ENCODE results near the gene BICD1. TPM values are rescaled to one million over a fixed set of nuclear protein-coding genes. Genes with fewer than 3 reads are reported as not detected.

BICD1 gene
- total and polyA plus RNA-seq, 2 donors (not counting 1 experiment from before 2014, with no cell fraction given): 15.2 to 93.5 TPM

DNA sequence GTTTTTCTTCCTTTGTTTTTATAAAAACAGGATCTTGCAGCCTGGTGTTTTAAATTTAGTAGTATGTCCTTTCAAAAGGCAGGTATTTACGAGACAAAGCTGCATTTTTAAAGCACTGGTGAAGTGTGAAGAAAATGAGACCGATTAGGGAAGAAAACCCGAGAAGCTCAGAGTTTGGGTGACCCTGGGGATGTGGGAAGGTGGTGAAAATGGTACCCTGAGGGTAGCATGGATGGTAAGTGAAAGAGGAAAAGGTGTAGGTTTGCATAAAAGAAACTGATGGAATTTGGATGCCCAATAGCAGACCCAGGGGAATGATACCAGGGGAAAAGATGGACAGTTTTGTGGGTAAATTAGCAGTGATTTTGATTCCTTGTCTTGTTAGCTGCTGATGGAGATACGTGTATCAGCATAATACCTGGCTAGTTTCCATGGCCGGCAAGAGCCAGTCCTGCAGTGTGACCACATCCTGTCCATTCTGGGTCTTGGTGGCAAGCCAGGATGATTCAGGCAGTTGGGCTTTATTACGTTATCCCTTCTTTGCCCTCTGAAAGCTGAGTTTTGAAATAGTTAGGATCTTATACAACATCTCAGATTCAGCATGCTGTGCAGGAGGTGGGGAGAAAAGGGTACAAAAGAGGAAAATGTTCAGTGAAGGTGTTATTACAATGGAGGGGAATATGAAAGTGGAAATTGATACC lies 8.9 kb downstream of the BICD1 start:
- DNase-seq (no peak), ATAC-seq (ENCODE audit: low read depth) (no peak)
- no peak for TF ChIP-seq EZH2 (IDR thresholded peaks at IDR 0.05; ENCODE audit: borderline replicate concordance, insufficient read depth, low read depth, low read length, poor library complexity, severe bottlenecking)
- TF ChIP-seq, protein P1, sequence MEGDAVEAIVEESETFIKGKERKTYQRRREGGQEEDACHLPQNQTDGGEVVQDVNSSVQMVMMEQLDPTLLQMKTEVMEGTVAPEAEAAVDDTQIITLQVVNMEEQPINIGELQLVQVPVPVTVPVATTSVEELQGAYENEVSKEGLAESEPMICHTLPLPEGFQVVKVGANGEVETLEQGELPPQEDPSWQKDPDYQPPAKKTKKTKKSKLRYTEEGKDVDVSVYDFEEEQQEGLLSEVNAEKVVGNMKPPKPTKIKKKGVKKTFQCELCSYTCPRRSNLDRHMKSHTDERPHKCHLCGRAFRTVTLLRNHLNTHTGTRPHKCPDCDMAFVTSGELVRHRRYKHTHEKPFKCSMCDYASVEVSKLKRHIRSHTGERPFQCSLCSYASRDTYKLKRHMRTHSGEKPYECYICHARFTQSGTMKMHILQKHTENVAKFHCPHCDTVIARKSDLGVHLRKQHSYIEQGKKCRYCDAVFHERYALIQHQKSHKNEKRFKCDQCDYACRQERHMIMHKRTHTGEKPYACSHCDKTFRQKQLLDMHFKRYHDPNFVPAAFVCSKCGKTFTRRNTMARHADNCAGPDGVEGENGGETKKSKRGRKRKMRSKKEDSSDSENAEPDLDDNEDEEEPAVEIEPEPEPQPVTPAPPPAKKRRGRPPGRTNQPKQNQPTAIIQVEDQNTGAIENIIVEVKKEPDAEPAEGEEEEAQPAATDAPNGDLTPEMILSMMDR (IDR thresholded peaks at IDR 0.05): no peak
- no peak overlapping the region for H3K27ac Mint-ChIP-seq
- H3K9me3 ChIP-seq (ENCODE audit: control extremely low read depth in 1 of 3, control insufficient read depth in 2 of 3, insufficient read depth in 1 of 3, low read length in 2 of 3): no peaks in the 10 kb centered on the region
- H3K27me3 ChIP-seq (replicated peaks in 1 of 4; ENCODE audit: control extremely low read depth in 1 of 4, control insufficient read depth in 3 of 4, insufficient read depth in 4 of 4, low read length in 3 of 4): no peaks in the 10 kb centered on the region
- no peaks in the 10 kb centered on the region for H3K9me3 Mint-ChIP-seq (ENCODE audit: insufficient read depth)
- POLR2A ChIA-PET: no interaction called here
- H3K36me3 ChIP-seq (replicated peaks in 1 of 2; ENCODE audit: control extremely low read depth in 1 of 2, control insufficient read depth in 1 of 2, extremely low read depth in 1 of 2, insufficient read depth in 2 of 2, low read length in 1 of 2): peaks cover 0 to 3% of the 10 kb centered on the region in 2 experiments
- H3K4me2 ChIP-seq (replicated peaks; ENCODE audit: low read depth, low read length, poor library complexity, severe bottlenecking): no peak overlapping the region
- no peak overlapping the region for H3K4me3 ChIP-seq (ENCODE audit: control extremely low read depth in 1 of 5, extremely low read depth in 1 of 5, insufficient read depth in 1 of 5, low read depth in 2 of 5, low read length in 4 of 5)
- H2AFZ ChIP-seq (ENCODE audit: insufficient read depth, low read depth, low read length, poor library complexity, severe bottlenecking): no peak overlapping the region
- intact Hi-C loops (cut with micrococcal nuclease): no loop called here
- H3K4me1 Mint-ChIP-seq: peaks cover 39% of the 10 kb centered on the region
- 47% methylated on average over 6 of the region's 6 CpGs for WGBS (ENCODE audit: insufficient coverage)
- no peaks in the 10 kb centered on the region for H4K20me1 ChIP-seq (ENCODE audit: control insufficient read depth, insufficient read depth, low read length, poor library complexity, severe bottlenecking)
- peaks cover 58% of the 10 kb centered on the region for H3K79me2 ChIP-seq (ENCODE audit: control insufficient read depth, insufficient read depth, low read length)
- no peaks in the 10 kb centered on the region for H3K27me3 Mint-ChIP-seq
- no peak overlapping the region for H3K9ac ChIP-seq (ENCODE audit: low read length)
- H3K4me1 ChIP-seq (ENCODE audit: control insufficient read depth in 2 of 2, insufficient read depth in 2 of 2, low read length in 2 of 2): no peaks in the 10 kb centered on the region
- no peak overlapping the region for H3K4me3 Mint-ChIP-seq
- CTCF ChIA-PET: interaction anchor here (0.7 kb wide), 1 partner anchor 157 kb away, joined by 5 read pairs; no protein-coding TSS in a partner anchor
- no peak overlapping the region for H3K27ac ChIP-seq (ENCODE audit: low read length in 2 of 2)

DNA sequence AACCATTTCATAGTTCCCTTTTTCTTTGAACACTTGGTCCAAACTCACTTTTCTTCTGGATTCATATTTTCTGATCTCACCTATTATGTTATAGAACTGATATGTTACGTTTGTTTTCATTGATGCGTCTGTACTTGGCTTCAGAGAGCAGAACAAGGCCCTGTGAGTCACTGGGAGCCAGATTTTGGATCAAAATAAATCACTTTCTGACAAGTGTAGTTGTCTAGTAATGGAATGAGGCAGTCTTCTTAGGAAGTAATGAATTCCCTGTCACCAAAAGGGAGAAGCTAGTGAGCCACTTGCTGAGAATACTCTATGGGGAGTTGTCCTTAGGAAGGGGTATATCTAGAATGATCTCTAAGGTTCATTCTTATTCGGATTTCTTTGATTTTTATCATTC lies 10.2 kb downstream of the BICD1 start:
- Mint-ChIP-seq H3K4me3 (no peak overlapping the region), H3K27ac (no peak overlapping the region), H3K9me3 (ENCODE audit: insufficient read depth) (no peaks in the 10 kb centered on the region), H3K4me1 (peaks cover 39% of the 10 kb centered on the region), H3K27me3 (no peaks in the 10 kb centered on the region)
- ChIA-PET CTCF (interaction anchor here (1.0 kb wide), 1 partner anchor 56 kb away, joined by 3 read pairs; no protein-coding TSS in a partner anchor), POLR2A (no interaction called here)
- H3K9me3 ChIP-seq (ENCODE audit: control extremely low read depth in 1 of 3, control insufficient read depth in 2 of 3, insufficient read depth in 1 of 3, low read length in 2 of 3): no peaks in the 10 kb centered on the region
- H2AFZ ChIP-seq (ENCODE audit: insufficient read depth, low read depth, low read length, poor library complexity, severe bottlenecking): no peak overlapping the region
- DNase-seq (no peak), ATAC-seq (ENCODE audit: low read depth) (no peak)
- H3K4me3 ChIP-seq (ENCODE audit: control extremely low read depth in 1 of 5, extremely low read depth in 1 of 5, insufficient read depth in 1 of 5, low read depth in 2 of 5, low read length in 4 of 5): no peak overlapping the region
- no peak overlapping the region for H3K4me2 ChIP-seq (replicated peaks; ENCODE audit: low read depth, low read length, poor library complexity, severe bottlenecking)
- no peaks in the 10 kb centered on the region for H3K4me1 ChIP-seq (ENCODE audit: control insufficient read depth in 2 of 2, insufficient read depth in 2 of 2, low read length in 2 of 2)
- peaks cover 0 to 3% of the 10 kb centered on the region in 2 experiments for H3K36me3 ChIP-seq (replicated peaks in 1 of 2; ENCODE audit: control extremely low read depth in 1 of 2, control insufficient read depth in 1 of 2, extremely low read depth in 1 of 2, insufficient read depth in 2 of 2, low read length in 1 of 2)
- no CpG with 5 or more reads among the region's 3 CpGs for WGBS (ENCODE audit: insufficient coverage)
- no peak overlapping the region for H3K9ac ChIP-seq (ENCODE audit: low read length)
- intact Hi-C loops (cut with micrococcal nuclease): no loop called here
- H4K20me1 ChIP-seq (ENCODE audit: control insufficient read depth, insufficient read depth, low read length, poor library complexity, severe bottlenecking): no peaks in the 10 kb centered on the region
- peaks cover 66% of the 10 kb centered on the region for H3K79me2 ChIP-seq (ENCODE audit: control insufficient read depth, insufficient read depth, low read length)
- no peaks in the 10 kb centered on the region for H3K27me3 ChIP-seq (replicated peaks in 1 of 4; ENCODE audit: control extremely low read depth in 1 of 4, control insufficient read depth in 3 of 4, insufficient read depth in 4 of 4, low read length in 3 of 4)
- TF ChIP-seq, protein P1 (IDR thresholded peaks at IDR 0.05): no peak
- TF ChIP-seq EZH2 (IDR thresholded peaks at IDR 0.05; ENCODE audit: borderline replicate concordance, insufficient read depth, low read depth, low read length, poor library complexity, severe bottlenecking): no peak
- H3K27ac ChIP-seq (ENCODE audit: low read length in 2 of 2): no peak overlapping the region
